Nephron (organoid): ENCODE data around the gene DAB1.

Source experiments
- H3K27ac Mint-ChIP-seq, 3 experiments: 2 replicates each; pipeline ENCODE4 v1.8.0; 2020; ENCODE audit warnings: mixed read lengths in 3 of 3, mild to moderate bottlenecking in 2 of 3, moderate library complexity in 1 of 3
- H3K27me3 Mint-ChIP-seq: 2 replicates; pipeline ENCODE4 v1.8.0; 2021; ENCODE audit warnings: low read depth, mild to moderate bottlenecking, moderate library complexity, mixed read lengths
- H3K36me3 Mint-ChIP-seq: 2 replicates; pipeline ENCODE4 v1.8.0; 2020; ENCODE audit warnings: low read depth, mixed read lengths
- H3K4me1 Mint-ChIP-seq: 2 replicates; pipeline ENCODE4 v1.8.0; 2020; ENCODE audit warnings: mixed read lengths
- H3K4me3 Mint-ChIP-seq, 3 experiments: 2 replicates each; pipeline ENCODE4 v1.8.0; 2020; ENCODE audit warnings: mild to moderate bottlenecking in 3 of 3, mixed read lengths in 3 of 3, moderate library complexity in 2 of 3
- H3K9me3 Mint-ChIP-seq: 2 replicates; pipeline ENCODE4 v1.8.0; 2020; ENCODE audit warnings: mixed read lengths
- TF ChIP-seq, protein P1 (sequence below), 3 experiments: fragments of 200-600 bp; sonication (generic); IDR thresholded peaks; one replicate each; pipeline ENCODE4 v1.5.0; 2021; ENCODE audit warnings: antibody characterized with exemption in 3 of 3; ENCODE audit not compliant: unreplicated experiment in 3 of 3

The DAB1 gene

DNA sequence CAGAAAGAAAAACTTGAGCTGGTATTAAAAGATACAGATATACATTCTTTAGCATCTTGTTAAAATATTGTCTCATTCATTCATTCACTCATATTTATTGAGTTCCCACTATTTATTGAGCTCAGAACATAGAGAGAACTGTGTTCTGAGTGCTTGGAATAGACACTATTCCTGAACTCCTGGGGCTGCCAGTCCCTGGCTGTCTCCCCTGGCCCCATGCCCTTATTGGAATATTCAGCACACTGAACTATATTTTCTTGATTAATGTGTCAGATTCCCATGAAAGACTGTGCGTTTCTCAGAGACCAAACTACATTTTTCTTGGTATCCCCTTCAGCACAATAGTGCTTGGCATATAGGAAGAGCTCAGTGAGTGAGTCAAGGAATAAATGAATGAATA is 44.0 kb upstream of the DAB1 start:
- Mint-ChIP-seq H3K4me1 (peaks cover 19% of the 10 kb centered on the region), H3K27ac (no peak overlapping the region), H3K27me3 (peaks cover 3% of the 10 kb centered on the region), H3K36me3 (no peaks in the 10 kb centered on the region), H3K9me3 (no peaks in the 10 kb centered on the region), H3K4me3 (no peak overlapping the region)
- TF ChIP-seq, protein P1, sequence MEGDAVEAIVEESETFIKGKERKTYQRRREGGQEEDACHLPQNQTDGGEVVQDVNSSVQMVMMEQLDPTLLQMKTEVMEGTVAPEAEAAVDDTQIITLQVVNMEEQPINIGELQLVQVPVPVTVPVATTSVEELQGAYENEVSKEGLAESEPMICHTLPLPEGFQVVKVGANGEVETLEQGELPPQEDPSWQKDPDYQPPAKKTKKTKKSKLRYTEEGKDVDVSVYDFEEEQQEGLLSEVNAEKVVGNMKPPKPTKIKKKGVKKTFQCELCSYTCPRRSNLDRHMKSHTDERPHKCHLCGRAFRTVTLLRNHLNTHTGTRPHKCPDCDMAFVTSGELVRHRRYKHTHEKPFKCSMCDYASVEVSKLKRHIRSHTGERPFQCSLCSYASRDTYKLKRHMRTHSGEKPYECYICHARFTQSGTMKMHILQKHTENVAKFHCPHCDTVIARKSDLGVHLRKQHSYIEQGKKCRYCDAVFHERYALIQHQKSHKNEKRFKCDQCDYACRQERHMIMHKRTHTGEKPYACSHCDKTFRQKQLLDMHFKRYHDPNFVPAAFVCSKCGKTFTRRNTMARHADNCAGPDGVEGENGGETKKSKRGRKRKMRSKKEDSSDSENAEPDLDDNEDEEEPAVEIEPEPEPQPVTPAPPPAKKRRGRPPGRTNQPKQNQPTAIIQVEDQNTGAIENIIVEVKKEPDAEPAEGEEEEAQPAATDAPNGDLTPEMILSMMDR (IDR thresholded peaks at IDR 0.05; ENCODE audit: unreplicated experiment in 3 of 3): no peak

- Mint-ChIP-seq H3K4me1 (peaks cover 14% of the 10 kb centered on the region), H3K4me3 (no peak overlapping the region), H3K9me3 (no peaks in the 10 kb centered on the region), H3K27ac (no peak overlapping the region), H3K27me3 (no peaks in the 10 kb centered on the region), H3K36me3 (no peaks in the 10 kb centered on the region)
- TF ChIP-seq, protein P1 (IDR thresholded peaks at IDR 0.05; ENCODE audit: unreplicated experiment in 3 of 3): no peak
Measured at GRCh38 chr1:57464756-57465155, 40.9 kb upstream of the DAB1 start.

DNA sequence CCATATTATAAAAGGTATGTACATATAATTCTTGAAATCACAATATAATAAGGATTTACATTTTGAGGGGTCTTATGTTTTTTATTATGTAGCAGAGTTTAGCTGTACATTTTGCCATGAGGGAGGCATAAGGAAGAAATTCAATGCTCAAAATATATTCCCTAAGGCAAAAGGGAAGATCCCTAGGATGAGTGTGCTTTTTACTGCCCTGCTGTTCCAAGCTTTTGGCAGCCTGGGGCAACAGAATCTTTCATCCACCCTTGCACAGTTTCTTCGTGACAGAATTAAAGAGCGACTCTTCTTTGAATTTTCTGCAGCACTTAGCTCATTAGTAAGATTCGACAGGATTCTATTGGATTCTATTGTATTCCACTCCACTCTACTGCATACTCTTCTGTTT is 39.5 kb upstream of the DAB1 start:
- TF ChIP-seq, protein P1 (IDR thresholded peaks at IDR 0.05; ENCODE audit: unreplicated experiment in 3 of 3): no peak
- H3K4me1 Mint-ChIP-seq: peaks cover 6% of the 10 kb centered on the region
- H3K36me3 Mint-ChIP-seq: no peaks in the 10 kb centered on the region
- H3K27ac Mint-ChIP-seq: no peak overlapping the region
- H3K27me3 Mint-ChIP-seq: no peaks in the 10 kb centered on the region
- no peak overlapping the region for H3K4me3 Mint-ChIP-seq
- no peaks in the 10 kb centered on the region for H3K9me3 Mint-ChIP-seq

- Mint-ChIP-seq H3K27me3 (no peaks in the 10 kb centered on the region), H3K4me3 (no peak overlapping the region), H3K4me1 (no peaks in the 10 kb centered on the region), H3K36me3 (no peaks in the 10 kb centered on the region), H3K9me3 (peaks cover 5% of the 10 kb centered on the region), H3K27ac (no peak overlapping the region)
- TF ChIP-seq, protein P1 (IDR thresholded peaks at IDR 0.05; ENCODE audit: unreplicated experiment in 3 of 3): no peak
Measured at GRCh38 chr1:57461405-57461804, 37.5 kb upstream of the DAB1 start.

- H3K9me3 Mint-ChIP-seq: no peaks in the 10 kb centered on the region
- H3K4me1 Mint-ChIP-seq: no peaks in the 10 kb centered on the region
- no peak overlapping the region for H3K4me3 Mint-ChIP-seq
- no peak overlapping the region for H3K27ac Mint-ChIP-seq
- peaks cover 35% of the 10 kb centered on the region for H3K27me3 Mint-ChIP-seq
- TF ChIP-seq, protein P1 (IDR thresholded peaks at IDR 0.05; ENCODE audit: unreplicated experiment in 3 of 3): no peak
- no peaks in the 10 kb centered on the region for H3K36me3 Mint-ChIP-seq
Measured at GRCh38 chr1:57451516-57451915, 27.7 kb upstream of the DAB1 start.

DNA sequence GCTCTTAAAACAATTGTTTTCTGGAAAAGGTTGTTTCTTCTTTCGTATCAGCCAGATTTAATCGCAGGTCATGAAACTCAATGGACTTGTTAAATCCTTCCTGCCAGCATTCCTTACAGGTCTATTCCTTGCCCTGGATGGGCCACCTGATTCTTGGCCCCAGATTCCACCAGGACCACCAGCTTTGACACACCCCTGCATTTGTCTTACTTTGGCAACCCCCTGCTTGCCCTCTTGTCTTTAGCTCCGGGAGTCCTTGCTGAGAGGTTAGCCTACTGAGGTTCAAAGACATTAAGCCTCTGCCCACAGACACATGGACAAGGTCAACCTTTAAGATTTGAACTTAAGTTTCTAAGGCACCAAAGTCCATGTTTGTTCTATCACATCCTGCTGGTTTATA is 27.1 kb upstream of the DAB1 start:
- Mint-ChIP-seq H3K4me3 (no peak overlapping the region), H3K4me1 (no peaks in the 10 kb centered on the region), H3K27ac (no peak overlapping the region), H3K9me3 (no peaks in the 10 kb centered on the region), H3K36me3 (no peaks in the 10 kb centered on the region), H3K27me3 (peaks cover 38% of the 10 kb centered on the region)
- TF ChIP-seq, protein P1 (IDR thresholded peaks at IDR 0.05; ENCODE audit: unreplicated experiment in 3 of 3): no peak
